HCT116 (cell line): Measurements from ENCODE around the gene CDK8. TPM values are rescaled to one million over a fixed set of nuclear protein-coding genes. Genes with fewer than 3 reads are reported as not detected.

Experiments
- ATAC-seq: fragments of 200-7000 bp; cut with Tn5 transposase; 2 replicates; pipeline ENCODE4 v1.9.1; 2020; ENCODE audit warnings: mild to moderate bottlenecking, moderate library complexity
- BruUV-seq: library from RNA; stranded (reverse); fragments of 400-500 nt; replicated peaks from 2 replicates; lab custom pipeline; 2021; lab: Mats Ljungman, UMichigan
- CTCF ChIA-PET: fragments of 300-600 bp; sonication (Branson Sonifier 250); formaldehyde crosslinking; loops from one replicate; lab custom pipeline; 2021; ENCODE audit warnings: antibody characterized with exemption; lab: Charles Lee
- POLR2A ChIA-PET: fragments of 300-600, 350-600 bp; sonication (Branson Sonifier 250); formaldehyde crosslinking; loops from one replicate; lab custom pipeline; 2021; ENCODE audit warnings: antibody characterized with exemption; lab: Charles Lee
- RAD21 ChIA-PET, 2 experiments: fragments of 300-600 bp; sonication (Branson Sonifier 250); formaldehyde crosslinking; loops; one replicate each; lab custom pipeline; 2023; ENCODE audit warnings: low total read pairs in 2 of 2; ENCODE audit not compliant: uncharacterized antibody in 2 of 2, unreplicated experiment in 2 of 2, low non-redundant PET in 1 of 2; lab: Charles Lee
- DNase-seq: peaks from one replicate; pipeline ENCODE4 v3.0.0-alpha.2; 2010; ENCODE audit warnings: low read depth, low spot score
- H2AFZ ChIP-seq: fragments of 200-600 bp; shearing (Covaris generic), sonication (generic); 2 replicates; pipeline ENCODE4 v1.6.1; 2017; ENCODE audit warnings: low read depth, mixed run types, mixed read lengths, antibody characterized with exemption, low read length; ENCODE audit not compliant: poor library complexity, severe bottlenecking
- H3K27ac ChIP-seq: 2 replicates; pipeline ENCODE4 v1.5.1; 2012; ENCODE audit warnings: low read depth, low read length
- H3K27me3 ChIP-seq: fragments of 200-600 bp; sonication (generic); 2 replicates; pipeline ENCODE4 v1.6.1; 2016; ENCODE audit warnings: mixed run types, low read length, mixed read lengths; ENCODE audit not compliant: insufficient read depth
- H3K36me3 ChIP-seq, 2 experiments: fragments of 200-500 bp in 1 of 2; fragments of 200-600 bp in 1 of 2; sonication (Bioruptor generic) in 1 of 2; sonication (generic) in 1 of 2; 2 replicates each; pipeline versions ENCODE4 v1.5.1 to v1.6.1; 2014 to 2016; ENCODE audit warnings: low read length in 2 of 2, inconsistent platforms in 1 of 2, mixed read lengths in 1 of 2, mixed run types in 1 of 2; ENCODE audit not compliant: insufficient read depth in 2 of 2, control insufficient read depth in 1 of 2
- H3K4me1 ChIP-seq, 2 experiments: fragments of 200-600 bp in 1 of 2; sonication (generic) in 1 of 2; 2 replicates each; pipeline versions ENCODE4 v1.5.1 to v1.6.1; 2012 to 2017; ENCODE audit warnings: low read length in 2 of 2, inconsistent platforms in 1 of 2, mild to moderate bottlenecking in 1 of 2, mixed read lengths in 1 of 2, mixed run types in 1 of 2, moderate library complexity in 1 of 2; ENCODE audit not compliant: insufficient read depth in 2 of 2, control insufficient read depth in 1 of 2
- H3K4me2 ChIP-seq: fragments of 200-600 bp; sonication (generic); 2 replicates; pipeline ENCODE4 v1.6.1; 2017; ENCODE audit warnings: mixed run types, low read length, mixed read lengths
- H3K4me3 ChIP-seq, 2 experiments: fragments of 200-600 bp in 1 of 2; sonication (generic) in 1 of 2; replicated peaks in 1 of 2; 2 replicates each; pipeline ENCODE4 v1.5.1; 2011 to 2016; ENCODE audit warnings: low read length in 2 of 2, control low read depth in 1 of 2, low read depth in 1 of 2, mild to moderate bottlenecking in 1 of 2, mixed read lengths in 1 of 2, mixed run types in 1 of 2
- H3K79me2 ChIP-seq: fragments of 200-600 bp; sonication (generic); 2 replicates; pipeline ENCODE4 v1.6.1; 2017; ENCODE audit warnings: mild to moderate bottlenecking, mixed run types, low read length, moderate library complexity, mixed read lengths; ENCODE audit not compliant: insufficient read depth
- H3K9ac ChIP-seq: fragments of 200-600 bp; sonication (generic); 2 replicates; pipeline ENCODE4 v1.6.1; 2016; ENCODE audit warnings: low read length, mixed read lengths
- H3K9me2 ChIP-seq: fragments of 200-600 bp; sonication (generic), shearing (Covaris generic); 2 replicates; pipeline ENCODE4 v1.6.1; 2017; ENCODE audit warnings: mixed run types, mild to moderate bottlenecking, moderate library complexity; ENCODE audit not compliant: insufficient read depth
- H3K9me3 ChIP-seq, 2 experiments: fragments of 200-500 bp in 1 of 2; fragments of 200-600 bp in 1 of 2; sonication (Bioruptor generic) in 1 of 2; sonication (generic) in 1 of 2; 2 replicates each; pipeline ENCODE4 v1.6.1; 2014 to 2017; ENCODE audit warnings: low read length in 2 of 2, mixed read lengths in 2 of 2, inconsistent platforms in 1 of 2, low read depth in 1 of 2, mild to moderate bottlenecking in 1 of 2, mixed run types in 1 of 2, moderate library complexity in 1 of 2; ENCODE audit not compliant: control insufficient read depth in 1 of 2, insufficient read depth in 1 of 2
- H4K20me1 ChIP-seq: fragments of 200-600 bp; sonication (generic), shearing (Covaris generic); 2 replicates; pipeline ENCODE4 v1.6.1; 2017; ENCODE audit warnings: mixed run types, mild to moderate bottlenecking, moderate library complexity; ENCODE audit not compliant: insufficient read depth
- ATF3 ChIP-seq: IDR thresholded peaks from 2 replicates; pipeline ENCODE4 v1.6.1; 2012
- FOSL1 ChIP-seq: IDR thresholded peaks from 2 replicates; pipeline ENCODE4 v1.6.1; 2012; ENCODE audit warnings: low read depth
- POLR2A ChIP-seq: IDR thresholded peaks from 2 replicates; pipeline ENCODE4 v1.7.0; 2011; ENCODE audit warnings: borderline replicate concordance; ENCODE audit not compliant: insufficient read depth, insufficient read length; ENCODE audit errors: extremely low read depth
- POLR2AphosphoS5 ChIP-seq: IDR thresholded peaks from 2 replicates; pipeline ENCODE4 v1.6.1; 2011; ENCODE audit warnings: mild to moderate bottlenecking, low read depth, low read length, moderate library complexity
- SRF ChIP-seq: IDR thresholded peaks from 2 replicates; pipeline ENCODE4 v1.6.1; 2012; ENCODE audit warnings: low read depth
- ZFX ChIP-seq: fragments of 450-650 bp; IDR thresholded peaks from 2 replicates; pipeline ENCODE4 v1.6.1; 2017
- ZNF274 ChIP-seq: fragments of 200-500 bp; sonication (Bioruptor generic); IDR thresholded peaks from 2 replicates; pipeline ENCODE4 v1.6.1; 2014; ENCODE audit warnings: mild to moderate bottlenecking, low read depth, low read length, inconsistent platforms
- intact Hi-C: fragments of 100-400 bp; cut with micrococcal nuclease; formaldehyde crosslinking; loops from 2 replicates; pipeline ENCODE4 v1.10.0; 2022
- total RNA-seq: library from RNA; stranded (reverse); gene quantifications from one replicate; pipeline ENCODE4 v1.2.1, GENCODE V29; 2021; ENCODE audit not compliant: unreplicated experiment

CDK8 gene
- total RNA-seq, 1 experiment from 2014 or later = 23.8 TPM

GRCh38 chr13:26362261-26362660 lies 108.3 kb downstream of the CDK8 start:
- Histone ChIP-seq H3K9me2 (no peaks in the 10 kb centered on the region), H3K4me3 (no peak overlapping the region), H3K9me3 (no peaks in the 10 kb centered on the region), H4K20me1 (no peaks in the 10 kb centered on the region), H3K4me1 (no peaks in the 10 kb centered on the region), H3K27me3 (no peaks in the 10 kb centered on the region), H3K36me3 (no peaks in the 10 kb centered on the region), H3K79me2 (no peaks in the 10 kb centered on the region), H3K9ac (no peak overlapping the region), H2AFZ (no peak overlapping the region), H3K27ac (no peak overlapping the region), H3K4me2 (no peak overlapping the region)
- RAD21 ChIA-PET = no interaction called here
- DNase-seq = no peak
- BruUV-seq = no TSS peak
- no peak for TF ChIP-seq ZFX
- no peak for TF ChIP-seq ATF3
- no peak for TF ChIP-seq FOSL1
- no peak for TF ChIP-seq SRF
- intact Hi-C loops = no loop called here
- no peak for ATAC-seq
- CTCF ChIA-PET = no interaction called here
- POLR2A ChIA-PET = no interaction called here

DNA sequence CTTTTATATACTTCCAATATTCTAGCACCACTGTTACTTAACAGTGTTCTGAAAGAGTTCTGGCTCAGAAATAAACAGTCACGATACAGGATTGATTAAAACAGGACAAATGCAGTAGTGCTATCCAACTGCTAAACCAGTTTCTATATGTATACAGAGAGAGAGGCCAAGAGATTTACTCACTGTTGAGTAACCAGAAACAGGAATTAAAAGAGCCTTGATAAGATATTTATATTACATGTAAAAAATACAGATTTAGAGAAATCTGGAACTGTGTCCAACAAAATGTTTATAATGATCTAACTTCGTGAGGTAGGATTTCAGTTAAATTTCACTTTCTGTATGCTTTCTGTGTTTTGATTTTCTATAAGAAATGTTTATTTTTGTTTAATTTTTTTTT lies 116.6 kb downstream of the CDK8 start:
- Histone ChIP-seq H3K9ac (no peak overlapping the region), H2AFZ (no peak overlapping the region), H3K4me3 (no peak overlapping the region), H3K4me1 (no peaks in the 10 kb centered on the region), H3K27me3 (no peaks in the 10 kb centered on the region), H3K4me2 (no peak overlapping the region), H3K9me2 (no peaks in the 10 kb centered on the region), H3K79me2 (no peaks in the 10 kb centered on the region), H3K27ac (no peak overlapping the region), H4K20me1 (no peaks in the 10 kb centered on the region), H3K9me3 (no peaks in the 10 kb centered on the region), H3K36me3 (no peaks in the 10 kb centered on the region)
- BruUV-seq = no TSS peak
- no peak for ATAC-seq
- ChIA-PET CTCF (no interaction called here), RAD21 (no interaction called here), POLR2A (no interaction called here)
- DNase-seq = no peak
- intact Hi-C loops = no loop called here
- TF ChIP-seq ZNF274 (no peak), ATF3 (no peak), POLR2A (no peak), SRF (no peak), POLR2AphosphoS5 (no peak)
- TF ChIP-seq, all 23 proteins: peak for 0
